Measurements from ENCODE around the gene ELF5. TPM values are rescaled to one million over a fixed set of nuclear protein-coding genes. Genes with fewer than 3 reads are reported as not detected.

ELF5 gene
- total and polyA plus RNA-seq, 2 donors (not counting 3 experiments of a cell fraction or from before 2014, with no cell fraction given) = not detected

DNA sequence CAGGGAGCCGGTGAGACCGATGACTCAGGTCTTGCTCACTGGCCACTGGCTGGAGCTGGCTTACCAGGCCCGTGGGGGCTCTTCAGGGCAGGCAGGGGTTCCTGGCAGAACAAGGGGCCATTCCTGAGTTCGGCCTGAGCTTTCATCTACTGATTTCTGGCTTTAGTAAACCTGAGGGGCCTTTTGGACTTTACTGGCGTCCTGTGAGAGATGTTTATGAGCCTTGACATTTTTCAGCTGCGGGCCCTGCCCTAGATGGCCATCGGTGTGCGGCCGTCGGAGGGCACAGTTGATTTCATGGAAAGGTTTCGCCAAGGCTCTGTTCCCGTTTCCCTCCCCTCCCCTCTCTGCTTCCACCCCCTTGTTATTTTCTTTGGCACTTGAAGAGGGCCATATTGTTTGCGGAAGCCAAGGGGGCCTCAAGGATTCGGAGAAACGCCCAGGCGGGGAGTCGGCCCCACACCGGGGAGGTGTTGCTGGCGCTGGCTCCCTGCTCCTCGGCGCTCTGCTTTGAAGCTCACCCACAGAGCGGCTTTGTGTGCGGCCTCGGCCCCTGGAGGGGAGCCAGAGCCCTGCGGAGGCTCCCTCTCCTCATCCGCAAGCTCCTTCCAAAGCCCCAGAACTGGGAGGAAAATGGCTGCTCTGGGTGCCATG is 17.7 kb downstream of the ELF5 start:
- Histone ChIP-seq H3K27me3 (ENCODE audit: control insufficient read depth in 2 of 2, insufficient read depth in 2 of 2, low read length in 2 of 2) (peaks cover 2% of the 10 kb centered on the region in 2 experiments), H2AFZ (ENCODE audit: low read depth, low read length) (no peak overlapping the region), H3K79me2 (ENCODE audit: control insufficient read depth, insufficient read depth, low read length) (no peaks in the 10 kb centered on the region), H3K9me1 (replicated peaks; ENCODE audit: control insufficient read depth, extremely low read depth, insufficient read depth, low read length) (no peaks in the 10 kb centered on the region), H3K9ac (replicated peaks; ENCODE audit: extremely low read depth, insufficient read depth, low read length) (no peak overlapping the region), H3K4me3 (replicated peaks in 1 of 3; ENCODE audit: insufficient read depth in 1 of 3, low read depth in 1 of 3, low read length in 3 of 3) (no peak overlapping the region), H3K4me2 (ENCODE audit: insufficient read depth, low read length) (no peak overlapping the region), H4K20me1 (replicated peaks; ENCODE audit: control insufficient read depth, extremely low read depth, insufficient read depth, low read length) (no peaks in the 10 kb centered on the region), H3K9me3 (replicated peaks; ENCODE audit: control insufficient read depth, insufficient read depth, low read length) (no peaks in the 10 kb centered on the region), H3K4me1 (ENCODE audit: control insufficient read depth, extremely low read depth, insufficient read depth, low read length) (no peaks in the 10 kb centered on the region), H3K27ac (ENCODE audit: insufficient read depth, low read depth, low read length) (no peak overlapping the region), H3K36me3 (ENCODE audit: control insufficient read depth in 2 of 2, extremely low read depth in 1 of 2, insufficient read depth in 2 of 2, low read length in 2 of 2) (no peaks in the 10 kb centered on the region)
- intact Hi-C loops (cut with micrococcal nuclease) = no loop called here
- CTCF ChIA-PET = interaction anchor here (1.8 kb wide), 1 partner anchor 322 kb away, joined by 7 read pairs; no protein-coding TSS in a partner anchor
- no peak for TF ChIP-seq MYC (IDR thresholded peaks at IDR 0.05; ENCODE audit: low read depth, low read length)
- TF ChIP-seq POLR2AphosphoS5 (IDR thresholded peaks at IDR 0.05; ENCODE audit: insufficient read depth, low read depth, low read length) = no peak
- TF ChIP-seq, protein P1, sequence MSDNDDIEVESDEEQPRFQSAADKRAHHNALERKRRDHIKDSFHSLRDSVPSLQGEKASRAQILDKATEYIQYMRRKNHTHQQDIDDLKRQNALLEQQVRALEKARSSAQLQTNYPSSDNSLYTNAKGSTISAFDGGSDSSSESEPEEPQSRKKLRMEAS (IDR thresholded peaks at IDR 0.05; ENCODE audit: insufficient read depth, insufficient read length) = no peak
- TF ChIP-seq GATA2 (IDR thresholded peaks at IDR 0.05; ENCODE audit: insufficient read depth, insufficient read length, low read depth, low read length) = no peak
- no peak for TF ChIP-seq JUN (IDR thresholded peaks at IDR 0.05; ENCODE audit: borderline replicate concordance, insufficient read depth, insufficient read length, low read depth)
- TF ChIP-seq FOS (IDR thresholded peaks at IDR 0.05; ENCODE audit: borderline replicate concordance, insufficient read depth, low read length) = no peak
- TF ChIP-seq EZH2 (IDR thresholded peaks at IDR 0.05; ENCODE audit: borderline replicate concordance, low read depth, low read length, severe bottlenecking) = no peak
- no peak for TF ChIP-seq POLR2A (IDR thresholded peaks at IDR 0.05; ENCODE audit: low read depth, low read length)
- TF ChIP-seq CTCF (IDR thresholded peaks at IDR 0.05; ENCODE audit: extremely low read depth in 1 of 2, insufficient read depth in 1 of 2, low read depth in 1 of 2, low read length in 2 of 2) = no peak
- no peak for FAIRE-seq
- DNase-seq (ENCODE audit: low read depth, low spot score) = no peak
- POLR2A ChIA-PET = no interaction called here
- dilution Hi-C loops (cut with MboI; ENCODE audit: extremely low pct_ligation_motif_present, low sequenced_read_pairs) = no loop called here
- no TSS peak for BruUV-seq (replicated peaks)

Measured in endothelial cell of umbilical vein (primary cell).